Measurements from ENCODE around the gene RB1.

Gene RB1

DNA sequence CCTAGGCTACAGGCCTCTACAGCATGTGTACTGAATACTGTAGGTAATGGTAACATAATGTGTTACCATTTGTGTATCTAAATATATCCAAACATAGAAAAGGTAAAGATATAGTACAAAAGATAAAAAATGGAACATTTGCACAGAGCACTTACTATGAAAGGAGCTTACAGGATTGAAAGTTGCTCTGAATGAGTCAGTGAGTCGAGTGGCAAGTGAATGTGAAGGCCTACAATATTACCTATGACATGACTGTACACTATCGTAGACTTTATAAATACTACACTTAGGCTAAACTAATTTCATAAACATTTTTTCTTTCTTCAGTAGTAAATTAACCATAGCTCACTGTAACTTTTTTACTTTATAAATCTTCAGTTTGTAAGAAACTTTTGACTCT, 74.3 kb downstream of the RB1 start:
- H3K4me1 ChIP-seq: no peaks in the 10 kb centered on the region
- TF ChIP-seq, protein P1, sequence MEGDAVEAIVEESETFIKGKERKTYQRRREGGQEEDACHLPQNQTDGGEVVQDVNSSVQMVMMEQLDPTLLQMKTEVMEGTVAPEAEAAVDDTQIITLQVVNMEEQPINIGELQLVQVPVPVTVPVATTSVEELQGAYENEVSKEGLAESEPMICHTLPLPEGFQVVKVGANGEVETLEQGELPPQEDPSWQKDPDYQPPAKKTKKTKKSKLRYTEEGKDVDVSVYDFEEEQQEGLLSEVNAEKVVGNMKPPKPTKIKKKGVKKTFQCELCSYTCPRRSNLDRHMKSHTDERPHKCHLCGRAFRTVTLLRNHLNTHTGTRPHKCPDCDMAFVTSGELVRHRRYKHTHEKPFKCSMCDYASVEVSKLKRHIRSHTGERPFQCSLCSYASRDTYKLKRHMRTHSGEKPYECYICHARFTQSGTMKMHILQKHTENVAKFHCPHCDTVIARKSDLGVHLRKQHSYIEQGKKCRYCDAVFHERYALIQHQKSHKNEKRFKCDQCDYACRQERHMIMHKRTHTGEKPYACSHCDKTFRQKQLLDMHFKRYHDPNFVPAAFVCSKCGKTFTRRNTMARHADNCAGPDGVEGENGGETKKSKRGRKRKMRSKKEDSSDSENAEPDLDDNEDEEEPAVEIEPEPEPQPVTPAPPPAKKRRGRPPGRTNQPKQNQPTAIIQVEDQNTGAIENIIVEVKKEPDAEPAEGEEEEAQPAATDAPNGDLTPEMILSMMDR (IDR thresholded peaks at IDR 0.05; ENCODE audit: low read depth, low read length): no peak
- H3K36me3 ChIP-seq: peaks cover 33% of the 10 kb centered on the region
- no peaks in the 10 kb centered on the region for H3K9me3 ChIP-seq
- no peak for DNase-seq
- H3K4me3 ChIP-seq (ENCODE audit: low read depth, low read length): no peak overlapping the region
- no peaks in the 10 kb centered on the region for H3K27me3 ChIP-seq

DNA sequence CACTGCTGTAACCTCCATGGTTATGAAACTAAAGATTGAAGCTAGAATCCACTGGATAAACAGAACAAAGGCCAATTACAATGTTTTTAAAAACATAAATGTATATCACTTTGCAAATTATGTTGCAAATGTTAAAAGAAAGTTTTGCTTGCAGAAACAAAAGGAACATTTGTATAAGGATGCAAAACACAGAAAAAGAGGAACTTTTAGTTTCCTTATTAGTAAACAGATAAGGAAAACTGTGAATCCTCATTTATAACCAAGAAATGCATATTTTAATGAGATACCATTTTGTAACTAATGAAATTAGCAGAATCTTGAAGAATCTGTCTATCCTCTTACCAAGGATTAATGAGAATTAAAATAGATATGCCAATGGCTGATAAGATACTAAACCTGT, 77.0 kb downstream of the RB1 start:
- TF ChIP-seq, protein P1 (IDR thresholded peaks at IDR 0.05; ENCODE audit: low read depth, low read length): no peak
- Histone ChIP-seq H3K36me3 (peaks cover 28% of the 10 kb centered on the region), H3K9me3 (no peaks in the 10 kb centered on the region), H3K4me1 (no peaks in the 10 kb centered on the region), H3K27me3 (no peaks in the 10 kb centered on the region), H3K4me3 (ENCODE audit: low read depth, low read length) (no peak overlapping the region)
- DNase-seq: no peak

DNA sequence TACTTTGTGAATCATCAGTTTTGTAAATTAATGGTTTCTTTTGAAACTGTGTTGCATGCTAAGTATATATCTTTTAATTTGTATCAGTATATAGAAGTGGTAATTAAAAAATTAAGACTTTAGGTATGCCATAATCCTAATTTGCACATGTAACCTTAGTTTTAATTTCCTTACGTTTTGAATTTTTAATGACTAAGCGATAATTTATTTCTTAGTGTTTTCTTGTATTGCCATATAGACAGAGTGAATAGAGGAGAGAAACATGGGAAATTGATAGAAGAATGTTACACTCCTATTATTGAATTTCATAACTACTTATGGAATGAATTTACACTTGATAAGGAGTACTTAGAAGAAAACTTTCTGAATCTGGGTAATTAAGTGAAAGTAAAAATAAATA, 79.8 kb downstream of the RB1 start:
- H3K36me3 ChIP-seq: peaks cover 18% of the 10 kb centered on the region
- no peaks in the 10 kb centered on the region for H3K4me1 ChIP-seq
- TF ChIP-seq, protein P1 (IDR thresholded peaks at IDR 0.05; ENCODE audit: low read depth, low read length): no peak
- no peak overlapping the region for H3K4me3 ChIP-seq (ENCODE audit: low read depth, low read length)
- no peaks in the 10 kb centered on the region for H3K9me3 ChIP-seq
- no peak for DNase-seq
- no peaks in the 10 kb centered on the region for H3K27me3 ChIP-seq

DNA sequence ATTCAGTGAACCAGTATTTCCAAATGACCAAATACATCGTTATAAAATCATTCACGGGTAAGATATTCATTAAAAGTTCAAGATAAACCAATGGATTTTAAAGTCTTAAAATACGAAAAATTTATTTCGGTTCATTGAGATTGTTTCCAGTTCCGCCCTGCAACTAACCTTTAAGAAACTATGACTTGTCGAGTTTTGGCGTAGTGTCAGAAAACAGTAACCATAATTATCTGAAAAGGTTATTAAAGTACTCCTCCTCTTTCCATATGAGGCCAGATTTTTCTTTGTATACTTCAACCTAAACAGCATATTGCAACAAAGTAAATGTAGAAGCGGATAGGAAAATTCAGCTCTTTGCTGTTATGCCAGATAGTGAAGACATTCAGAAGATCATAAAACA, 83.3 kb downstream of the RB1 start:
- no peaks in the 10 kb centered on the region for H3K9me3 ChIP-seq
- no peak overlapping the region for H3K4me3 ChIP-seq (ENCODE audit: low read depth, low read length)
- H3K4me1 ChIP-seq: no peaks in the 10 kb centered on the region
- DNase-seq: no peak
- TF ChIP-seq, protein P1 (IDR thresholded peaks at IDR 0.05; ENCODE audit: low read depth, low read length): no peak
- no peaks in the 10 kb centered on the region; the same call in none of the 2 replicates for H3K36me3 ChIP-seq
- H3K27me3 ChIP-seq: no peaks in the 10 kb centered on the region

DNA sequence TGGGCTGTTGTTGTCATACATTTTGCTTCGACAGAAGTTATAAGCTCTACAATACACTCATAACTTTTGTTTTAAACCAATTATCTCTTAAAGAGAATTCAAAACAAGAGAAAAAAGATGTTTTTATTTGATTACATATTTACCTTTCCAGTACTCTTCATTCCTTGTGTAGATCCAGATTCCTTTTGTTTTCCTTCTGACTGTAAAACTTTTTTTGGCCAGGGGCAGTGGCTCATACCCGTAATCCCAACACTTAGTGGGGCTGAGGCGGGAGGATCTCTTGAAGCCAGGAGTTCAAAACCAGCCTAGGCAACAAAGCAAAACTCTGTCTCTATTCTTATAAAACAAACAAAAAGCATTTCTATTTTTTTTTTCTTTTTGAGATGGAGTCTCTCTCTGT, 87.7 kb downstream of the RB1 start:
- no peaks in the 10 kb centered on the region for H3K9me3 ChIP-seq
- TF ChIP-seq, protein P1 (IDR thresholded peaks at IDR 0.05; ENCODE audit: low read depth, low read length): no peak
- DNase-seq: no peak
- H3K4me1 ChIP-seq: no peaks in the 10 kb centered on the region
- H3K27me3 ChIP-seq: no peaks in the 10 kb centered on the region
- no peak overlapping the region for H3K4me3 ChIP-seq (ENCODE audit: low read depth, low read length)
- H3K36me3 ChIP-seq: peaks cover 12% of the 10 kb centered on the region

DNA sequence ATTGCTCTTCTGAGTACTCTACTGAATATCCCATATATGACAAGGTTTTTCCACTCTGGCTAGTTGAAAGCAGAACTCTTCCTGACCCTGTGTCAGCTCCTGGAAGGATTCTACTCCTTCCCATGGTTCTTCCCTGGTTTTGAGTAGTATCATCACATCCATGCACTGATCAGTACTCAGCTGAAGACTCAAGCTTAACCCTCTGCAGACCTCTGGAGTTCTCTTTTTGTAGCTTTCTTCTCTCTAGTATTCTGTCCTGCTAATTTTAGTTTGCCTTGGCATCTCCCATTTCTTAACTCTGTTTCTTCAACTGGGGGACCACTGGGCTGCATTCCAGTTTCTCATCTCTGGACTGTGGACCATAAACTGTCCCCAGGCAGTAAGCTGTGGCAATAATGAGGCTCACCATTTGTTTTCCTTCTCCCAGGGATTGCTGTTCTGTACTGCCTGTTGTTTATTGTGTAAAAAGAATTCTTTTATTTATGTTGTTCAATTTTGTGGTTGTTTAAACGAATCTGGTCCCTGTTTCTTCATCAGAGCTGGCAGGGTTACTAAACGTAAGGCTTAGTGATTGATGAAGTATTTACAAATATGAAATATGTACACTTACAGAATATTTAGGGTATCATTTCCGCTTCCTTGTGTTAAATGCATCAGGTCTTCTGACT, 89.6 kb downstream of the RB1 start:
- peaks cover 12% of the 10 kb centered on the region for H3K36me3 ChIP-seq
- no peak overlapping the region for H3K4me3 ChIP-seq (ENCODE audit: low read depth, low read length)
- no peaks in the 10 kb centered on the region for H3K27me3 ChIP-seq
- no peaks in the 10 kb centered on the region for H3K9me3 ChIP-seq
- no peaks in the 10 kb centered on the region for H3K4me1 ChIP-seq
- DNase-seq: no peak
- TF ChIP-seq, protein P1 (IDR thresholded peaks at IDR 0.05; ENCODE audit: low read depth, low read length): no peak
